Stomach (tissue), 4 donors: ENCODE results near the gene MVP.

Experiments
- CTCF ChIP-seq, 7 experiments: fragments of 450-650 bp in 4 of 7; fragments of 200-600 bp in 3 of 7; sonication (generic) in 3 of 7; IDR thresholded peaks; one replicate each; pipeline ENCODE4 v1.5.1; 2016 to 2019; ENCODE audit warnings: antibody characterized with exemption in 7 of 7, control low read depth in 2 of 7, mild to moderate bottlenecking in 1 of 7
- EP300 ChIP-seq: sonication (generic); formaldehyde crosslinking; IDR thresholded peaks from one replicate; pipeline ENCODE4 v1.6.1; 2017; ENCODE audit warnings: antibody characterized with exemption
- POLR2A ChIP-seq, 4 donors: fragments of 450-650 bp; IDR thresholded peaks; one replicate each; pipeline ENCODE4 v1.6.1; 2016; ENCODE audit warnings: antibody characterized with exemption in 4 of 4, control low read depth in 2 of 4, mild to moderate bottlenecking in 1 of 4, moderate library complexity in 1 of 4
- POLR2AphosphoS5 ChIP-seq, 3 donors: sonication (generic); formaldehyde crosslinking; IDR thresholded peaks; one replicate each; pipeline ENCODE4 v1.6.1; 2016; ENCODE audit warnings: antibody characterized with exemption in 3 of 3

- TF ChIP-seq POLR2AphosphoS5 (IDR thresholded peaks at IDR 0.05): no peak
- no peak for TF ChIP-seq CTCF (IDR thresholded peaks at IDR 0.05)
- no peak for TF ChIP-seq POLR2A (IDR thresholded peaks at IDR 0.05)
- no peak for TF ChIP-seq EP300
These were observed 8.2 kb upstream of the MVP start, which contains the start of gene PRRT2 for GRCh38 chr16:29811896-29812665.
